Liver (tissue), 9 donors: Measurements from ENCODE around the gene SLC7A14. TPM values are rescaled to one million over a fixed set of nuclear protein-coding genes. Genes with fewer than 3 reads are reported as not detected.

Experiments used
- DNase-seq: peaks from one replicate; pipeline ENCODE4 v3.0.0-alpha.2; 2017; ENCODE audit warnings: low spot score
- H3K27ac ChIP-seq, 2 donors: one replicate each; pipeline ENCODE4 v1.7.0; 2013; ENCODE audit warnings: inconsistent platforms in 2 of 2, low read length in 2 of 2, control low read depth in 1 of 2, low read depth in 1 of 2, mild to moderate bottlenecking in 1 of 2
- H3K27me3 ChIP-seq, 4 donors: one replicate each; pipeline versions ENCODE4 v1.6.1 to v1.7.0; 2013; ENCODE audit warnings: low read length in 3 of 4, inconsistent platforms in 1 of 4, mild to moderate bottlenecking in 1 of 4, moderate library complexity in 1 of 4; ENCODE audit not compliant: control insufficient read depth in 4 of 4, insufficient read depth in 4 of 4
- H3K36me3 ChIP-seq, 4 donors: one replicate each; pipeline versions ENCODE4 v1.6.1 to v1.7.0; 2013; ENCODE audit warnings: low read length in 3 of 4, mild to moderate bottlenecking in 3 of 4, low read depth in 1 of 4, moderate library complexity in 1 of 4; ENCODE audit not compliant: control insufficient read depth in 4 of 4, insufficient read depth in 3 of 4
- H3K4me1 ChIP-seq, 4 donors: one replicate each; pipeline versions ENCODE4 v1.6.1 to v1.7.0; 2013; ENCODE audit warnings: low read length in 3 of 4, mild to moderate bottlenecking in 3 of 4, moderate library complexity in 1 of 4; ENCODE audit not compliant: control insufficient read depth in 4 of 4, insufficient read depth in 4 of 4
- H3K4me3 ChIP-seq, 3 donors: one replicate each; pipeline versions ENCODE4 v1.6.1 to v1.7.0; 2013; ENCODE audit warnings: low read length in 3 of 3, control low read depth in 1 of 3, low read depth in 1 of 3, mild to moderate bottlenecking in 1 of 3
- H3K9ac ChIP-seq, 2 donors: one replicate each; pipeline ENCODE4 v1.7.0; 2013; ENCODE audit warnings: low read length in 2 of 2, mild to moderate bottlenecking in 2 of 2, moderate library complexity in 2 of 2, control low read depth in 1 of 2, low read depth in 1 of 2
- H3K9me3 ChIP-seq, 4 donors: one replicate each; pipeline versions ENCODE4 v1.6.1 to v1.7.0; 2013; ENCODE audit warnings: low read length in 3 of 4; ENCODE audit not compliant: control insufficient read depth in 4 of 4
- CTCF ChIP-seq: fragments of 150-350 bp; IDR thresholded peaks from 2 replicates; pipeline ENCODE4 v1.5.1; 2017; ENCODE audit warnings: improper control_type of control experiment, low read depth, low read length; ENCODE audit not compliant: missing input control
- EGR1 ChIP-seq, 2 donors: IDR thresholded peaks; 2 replicates each; pipeline ENCODE4 v1.6.1; 2016 to 2018; ENCODE audit warnings: antibody characterized with exemption in 2 of 2, low read depth in 2 of 2
- FOXA1 ChIP-seq: IDR thresholded peaks from 2 replicates; pipeline ENCODE4 v1.6.1; 2016; ENCODE audit warnings: antibody characterized with exemption
- FOXA2 ChIP-seq: IDR thresholded peaks from 2 replicates; pipeline ENCODE4 v1.6.1; 2016; ENCODE audit warnings: antibody characterized with exemption
- GABPA ChIP-seq, 2 donors: IDR thresholded peaks in 1 of 2; conservative IDR thresholded peaks in 1 of 2; 2 replicates each; pipeline ENCODE4 v1.6.1; 2016; ENCODE audit warnings: antibody characterized with exemption in 2 of 2, mild to moderate bottlenecking in 1 of 2, moderate library complexity in 1 of 2
- HNF4A ChIP-seq, 2 donors: conservative IDR thresholded peaks; 2 replicates each; pipeline ENCODE4 v1.6.1; 2016; ENCODE audit warnings: antibody characterized with exemption in 2 of 2, mild to moderate bottlenecking in 2 of 2
- JUND ChIP-seq, 2 donors: IDR thresholded peaks; 2 replicates each; pipeline ENCODE4 v1.6.1; 2016; ENCODE audit warnings: antibody characterized with exemption in 2 of 2
- MAX ChIP-seq: IDR thresholded peaks from 2 replicates; pipeline ENCODE4 v1.6.1; 2016; ENCODE audit warnings: antibody characterized with exemption
- RAD21 ChIP-seq, 2 donors: IDR thresholded peaks; 2 replicates each; pipeline ENCODE4 v1.6.1; 2016; ENCODE audit warnings: antibody characterized with exemption in 2 of 2, mild to moderate bottlenecking in 2 of 2
- SP1 ChIP-seq: IDR thresholded peaks from 2 replicates; pipeline ENCODE4 v1.6.1; 2018; ENCODE audit warnings: antibody characterized with exemption, mild to moderate bottlenecking
- TAF1 ChIP-seq: conservative IDR thresholded peaks from 2 replicates; pipeline ENCODE4 v1.6.1; 2016; ENCODE audit warnings: antibody characterized with exemption, mild to moderate bottlenecking
- ZBTB33 ChIP-seq: IDR thresholded peaks from 2 replicates; pipeline ENCODE4 v1.6.1; 2016; ENCODE audit warnings: antibody characterized with exemption
- WGBS: extraction: QIAGEN DNeasy Blood & Tissue Kit; methylation state at CpG from one replicate; pipeline ENCODE4 v1.1.7; 2013; 5-methylcytosine and 5-hydroxymethylcytosine counted together
- polyA plus RNA-seq, 2 donors: library from polyadenylated mRNA; stranded (reverse) in 1 of 2; unstranded in 1 of 2; fragments of 200-250 nt in 1 of 2; fragments of >200 nt in 1 of 2; fragmentation: Nextera tagmentation in 1 of 2; extraction: Ambion mirVana in 1 of 2; gene quantifications; one replicate each; pipeline versions ENCODE4 v1.2.1 to v1.2.3, GENCODE V29; 2013 to 2015
- total RNA-seq, 2 donors: library from RNA; depleted of rRNA; stranded (reverse); fragments of >200 nt; gene quantifications; one replicate each; pipeline ENCODE4 v1.2.3, GENCODE V29; 2014
- donor health status: healthy.
- donor health status: healthy.
- donor health status: healthy.
- donor health status: healthy.
- donor health status: healthy.

Gene SLC7A14
- total and polyA plus RNA-seq, 4 donors, result under 0.01 to 0.01 (median under 0.01) TPM; not detected in 1

- no peaks in the 10 kb centered on the region for H3K27me3 ChIP-seq
- TF ChIP-seq GABPA (IDR thresholded peaks at IDR 0.05 in 1 of 2, conservative IDR thresholded peaks at IDR 0.05 in 1 of 2) (no peak), RAD21 (IDR thresholded peaks at IDR 0.05) (no peak), ZBTB33 (no peak), HNF4A (conservative IDR thresholded peaks at IDR 0.05) (no peak), EGR1 (IDR thresholded peaks at IDR 0.05; ENCODE audit: low read depth in 2 of 2) (no peak), TAF1 (no peak), SP1 (no peak), CTCF (no peak)
- no peak overlapping the region for H3K9ac ChIP-seq
- no peak overlapping the region for H3K4me3 ChIP-seq
- H3K9me3 ChIP-seq, result no peaks in the 10 kb centered on the region
- H3K27ac ChIP-seq, result no peak overlapping the region
- H3K36me3 ChIP-seq, result no peaks in the 10 kb centered on the region
- WGBS, result 97% methylated on average over 14 of the region's 14 CpGs
- DNase-seq, result no peak
- no peaks in the 10 kb centered on the region for H3K4me1 ChIP-seq
Observed at GRCh38 chr3:170432416-170432815, 153.5 kb downstream of the SLC7A14 start.

GRCh38 chr3:170431054-170431453, 154.8 kb downstream of the SLC7A14 start:
- no peaks in the 10 kb centered on the region for H3K27me3 ChIP-seq
- H3K4me1 ChIP-seq, result peaks cover 0 to 5% (median 0%) of the 10 kb centered on the region in 4 donors
- H3K27ac ChIP-seq, result no peak overlapping the region
- H3K36me3 ChIP-seq, result no peaks in the 10 kb centered on the region
- H3K9ac ChIP-seq, result no peak overlapping the region
- TF ChIP-seq EGR1 (IDR thresholded peaks at IDR 0.05; ENCODE audit: low read depth in 2 of 2) (no peak), ZBTB33 (no peak), FOXA2 (no peak)
- no peaks in the 10 kb centered on the region for H3K9me3 ChIP-seq
- no peak for DNase-seq
- WGBS, result 96% methylated on average over 3 of the region's 3 CpGs
- no peak overlapping the region for H3K4me3 ChIP-seq

GRCh38 chr3:170429050-170429449, 156.8 kb downstream of the SLC7A14 start:
- no peaks in the 10 kb centered on the region for H3K36me3 ChIP-seq
- WGBS, result 82% methylated on average over 1 of the region's 1 CpG
- H3K9ac ChIP-seq, result no peak overlapping the region
- no peak overlapping the region for H3K4me3 ChIP-seq
- no peaks in the 10 kb centered on the region for H3K9me3 ChIP-seq
- peaks cover 0 to 5% (median 0%) of the 10 kb centered on the region in 4 donors for H3K4me1 ChIP-seq
- TF ChIP-seq MAX (no peak), JUND (IDR thresholded peaks at IDR 0.05) (no peak), GABPA (IDR thresholded peaks at IDR 0.05 in 1 of 2, conservative IDR thresholded peaks at IDR 0.05 in 1 of 2) (no peak), FOXA1 (no peak)
- no peak for DNase-seq
- no peak overlapping the region for H3K27ac ChIP-seq
- no peaks in the 10 kb centered on the region for H3K27me3 ChIP-seq
